DOHH2 (cell line): Measurements from ENCODE around the gene NSG2.

Source experiments
- EZH2phosphoT487 ChIP-seq: fragments of 200-600 bp; sonication (generic); IDR thresholded peaks from 2 replicates; pipeline ENCODE4 v1.6.1; 2017; ENCODE audit warnings: borderline replicate concordance, mild to moderate bottlenecking, antibody characterized with exemption, low read length, moderate library complexity, mixed read lengths
- TF ChIP-seq, protein P1 (sequence below): fragments of 200-600 bp; sonication (generic); IDR thresholded peaks from one replicate; pipeline ENCODE4 v1.5.1; 2014; ENCODE audit warnings: antibody characterized with exemption, mild to moderate bottlenecking, low read depth, low read length; ENCODE audit not compliant: poor library complexity, severe bottlenecking

DNA sequence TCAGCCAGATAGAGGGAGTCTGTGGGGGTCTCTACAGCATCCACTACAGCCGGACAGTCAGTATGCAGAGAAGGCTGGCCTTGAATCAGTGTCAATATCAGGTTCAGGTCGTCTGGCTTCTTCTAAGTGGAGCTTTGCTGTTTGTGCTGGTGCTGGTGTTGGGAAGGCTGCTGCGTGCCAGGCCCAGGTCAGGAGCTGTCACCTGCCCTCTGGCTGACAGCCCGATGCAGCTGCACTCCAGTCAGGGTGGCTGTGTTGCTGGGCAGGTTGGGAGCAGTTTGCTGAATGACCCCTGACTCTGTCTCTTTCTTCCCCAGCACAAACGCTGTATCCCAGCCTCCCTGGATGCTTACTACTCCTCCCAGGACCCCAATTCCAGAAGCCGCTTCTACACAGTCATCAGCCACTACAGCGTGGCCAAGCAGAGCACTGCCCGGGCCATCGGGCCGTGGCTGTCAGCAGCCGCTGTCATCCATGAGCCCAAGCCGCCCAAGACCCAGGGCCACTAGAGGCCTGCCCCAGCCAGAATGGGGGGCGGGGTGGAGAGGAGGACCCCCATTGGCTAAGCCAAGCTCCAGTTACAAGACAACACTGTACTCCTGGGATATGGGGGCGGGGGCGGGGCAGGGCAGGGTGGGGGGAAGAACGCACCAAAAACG lies 61.6 kb downstream of the NSG2 start:
- TF ChIP-seq, protein P1, sequence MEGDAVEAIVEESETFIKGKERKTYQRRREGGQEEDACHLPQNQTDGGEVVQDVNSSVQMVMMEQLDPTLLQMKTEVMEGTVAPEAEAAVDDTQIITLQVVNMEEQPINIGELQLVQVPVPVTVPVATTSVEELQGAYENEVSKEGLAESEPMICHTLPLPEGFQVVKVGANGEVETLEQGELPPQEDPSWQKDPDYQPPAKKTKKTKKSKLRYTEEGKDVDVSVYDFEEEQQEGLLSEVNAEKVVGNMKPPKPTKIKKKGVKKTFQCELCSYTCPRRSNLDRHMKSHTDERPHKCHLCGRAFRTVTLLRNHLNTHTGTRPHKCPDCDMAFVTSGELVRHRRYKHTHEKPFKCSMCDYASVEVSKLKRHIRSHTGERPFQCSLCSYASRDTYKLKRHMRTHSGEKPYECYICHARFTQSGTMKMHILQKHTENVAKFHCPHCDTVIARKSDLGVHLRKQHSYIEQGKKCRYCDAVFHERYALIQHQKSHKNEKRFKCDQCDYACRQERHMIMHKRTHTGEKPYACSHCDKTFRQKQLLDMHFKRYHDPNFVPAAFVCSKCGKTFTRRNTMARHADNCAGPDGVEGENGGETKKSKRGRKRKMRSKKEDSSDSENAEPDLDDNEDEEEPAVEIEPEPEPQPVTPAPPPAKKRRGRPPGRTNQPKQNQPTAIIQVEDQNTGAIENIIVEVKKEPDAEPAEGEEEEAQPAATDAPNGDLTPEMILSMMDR, result no peak
- no peak for TF ChIP-seq EZH2phosphoT487
